Measurements from ENCODE around the gene SLC25A38. TPM values are rescaled to one million over a fixed set of nuclear protein-coding genes. Genes with fewer than 3 reads are reported as not detected.

SLC25A38 gene
- total RNA-seq, 2 experiments from 2014 or later, result 43.2 to 44.7 TPM

GRCh38 chr3:39406368-39407258 lies 23.4 kb downstream of the SLC25A38 start, which contains the start of gene RPSA:
Gene RPSA, plus strand, starts transcription at chr3:39406720. Its CDS starts 934 bp downstream, at chr3:39407654.
- Histone ChIP-seq H3K4me3 (ENCODE audit: low read length) (peak within 1 kb of the TSS; percentile 78), H3K9me3 (ENCODE audit: control insufficient read depth in 1 of 2, insufficient read depth in 1 of 2, low read length in 2 of 2) (no peaks in the 10 kb centered on the region), H3K27me3 (ENCODE audit: control insufficient read depth in 1 of 2, insufficient read depth in 2 of 2, low read length in 2 of 2) (no peaks in the 10 kb centered on the region), H3K27ac (ENCODE audit: low read depth in 1 of 2, low read length in 2 of 2) (peak within 1 kb of the TSS; percentile 76 to 88), H3K4me1 (ENCODE audit: insufficient read depth, low read length) (peaks cover 38% of the 10 kb centered on the region), H3K36me3 (ENCODE audit: insufficient read depth, low read length) (peaks cover 39% of the 10 kb centered on the region)
- Mint-ChIP-seq H3K36me3 (ENCODE audit: low read depth) (peaks cover 54% of the 10 kb centered on the region), H3K27me3 (no peaks in the 10 kb centered on the region), H3K4me1 (ENCODE audit: low read depth) (peaks cover 48% of the 10 kb centered on the region), H3K9me3 (no peaks in the 10 kb centered on the region), H3K27ac (peak within 1 kb of the TSS; percentile 88), H3K4me3 (peak within 1 kb of the TSS; percentile 86)
- DNase-seq, result peak; percentile 90 to 99 (median 94)
- ChIA-PET POLR2A (interaction anchor here (0.6 to 3.4 kb wide), 18 partner anchors 9 to 1793 kb away, joined by 3 to 34 read pairs (median 4); partner anchors contain the start of genes ACAA1, CTNNB1, DLEC1 and EIF1B), CTCF (interaction anchor here (0.6 to 3.0 kb wide), 11 partner anchors 11 to 885 kb away, joined by 3 to 15 read pairs (median 4); no protein-coding TSS in a partner anchor)
- peak; percentile 90 for ATAC-seq (ENCODE audit: poor library complexity)
- TF ChIP-seq CTCF (IDR thresholded peaks at IDR 0.05), result peak; percentile 27
- intact Hi-C loops (cut with DNase I, micrococcal nuclease), result loop anchor here (1.0 to 10.0 kb wide), 11 partner anchors 20 to 1798 kb away; partner anchors contain the start of genes ACAA1 (in 1 of the 2), EIF1B (in 1 of the 2), MYD88 (in 1 of the 2) and SLC25A38 (in 1 of the 2)

- Histone ChIP-seq H3K27me3 (ENCODE audit: control insufficient read depth in 1 of 2, insufficient read depth in 2 of 2, low read length in 2 of 2) (no peaks in the 10 kb centered on the region), H3K4me1 (ENCODE audit: insufficient read depth, low read length) (peaks cover 38% of the 10 kb centered on the region), H3K36me3 (ENCODE audit: insufficient read depth, low read length) (peaks cover 45% of the 10 kb centered on the region), H3K4me3 (ENCODE audit: low read length) (peak overlapping the region; percentile 78), H3K27ac (ENCODE audit: low read depth in 1 of 2, low read length in 2 of 2) (peak overlapping the region; percentile 76 to 88), H3K9me3 (ENCODE audit: control insufficient read depth in 1 of 2, insufficient read depth in 1 of 2, low read length in 2 of 2) (no peaks in the 10 kb centered on the region)
- intact Hi-C loops (cut with DNase I, micrococcal nuclease), result loop anchor here (2.0 to 10.0 kb wide), 8 partner anchors 40 to 1798 kb away; partner anchors contain the start of genes ACAA1 (in 1 of the 2), EIF1B (in 1 of the 2) and MYD88 (in 1 of the 2)
- Mint-ChIP-seq H3K4me3 (peak overlapping the region; percentile 86), H3K4me1 (ENCODE audit: low read depth) (peaks cover 48% of the 10 kb centered on the region), H3K9me3 (no peaks in the 10 kb centered on the region), H3K27ac (peak overlapping the region; percentile 88), H3K36me3 (ENCODE audit: low read depth) (peaks cover 58% of the 10 kb centered on the region), H3K27me3 (no peaks in the 10 kb centered on the region)
- DNase-seq (no peak), ATAC-seq (ENCODE audit: poor library complexity) (no peak)
- no peak for TF ChIP-seq CTCF (IDR thresholded peaks at IDR 0.05)
- ChIA-PET POLR2A (interaction anchor here (0.7 to 3.4 kb wide), 17 partner anchors 8 to 1792 kb away, joined by 3 to 34 read pairs (median 4); partner anchors contain the start of genes ACAA1, CTNNB1, DLEC1 and EIF1B), CTCF (interaction anchor here (1.3 to 3.0 kb wide), 7 partner anchors 10 to 886 kb away, joined by 3 to 15 read pairs (median 6); no protein-coding TSS in a partner anchor)
Observed at GRCh38 chr3:39407259-39407629, 24.1 kb downstream of the SLC25A38 start.

- Histone ChIP-seq H3K27ac (ENCODE audit: low read depth in 1 of 2, low read length in 2 of 2) (peak overlapping the region; percentile 76 to 88), H3K27me3 (ENCODE audit: control insufficient read depth in 1 of 2, insufficient read depth in 2 of 2, low read length in 2 of 2) (no peaks in the 10 kb centered on the region), H3K4me1 (ENCODE audit: insufficient read depth, low read length) (peaks cover 38% of the 10 kb centered on the region), H3K36me3 (ENCODE audit: insufficient read depth, low read length) (peaks cover 52% of the 10 kb centered on the region), H3K4me3 (ENCODE audit: low read length) (peak overlapping the region; percentile 78), H3K9me3 (ENCODE audit: control insufficient read depth in 1 of 2, insufficient read depth in 1 of 2, low read length in 2 of 2) (no peaks in the 10 kb centered on the region)
- H3K4me3 Mint-ChIP-seq, result peak overlapping the region; percentile 86
- ATAC-seq (ENCODE audit: poor library complexity) (no peak), DNase-seq (no peak)
- H3K27me3 Mint-ChIP-seq, result no peaks in the 10 kb centered on the region
- H3K27ac Mint-ChIP-seq, result peak overlapping the region; percentile 88
- POLR2A ChIA-PET, result interaction anchor here (0.8 to 3.4 kb wide), 5 partner anchors 16 to 1791 kb away, joined by 3 to 34 read pairs (median 4); partner anchors contain the start of genes CTNNB1 and OXSR1
- H3K9me3 Mint-ChIP-seq, result no peaks in the 10 kb centered on the region
- peaks cover 48% of the 10 kb centered on the region for H3K4me1 Mint-ChIP-seq (ENCODE audit: low read depth)
- CTCF ChIA-PET, result interaction anchor here (1.6 to 3.0 kb wide), 3 partner anchors 23 to 886 kb away, joined by 3 to 15 read pairs (median 12); no protein-coding TSS in a partner anchor
- TF ChIP-seq CTCF (IDR thresholded peaks at IDR 0.05), result no peak
- intact Hi-C loops (cut with DNase I, micrococcal nuclease), result loop anchor here (2.0 to 10.0 kb wide), 8 partner anchors 39 to 1797 kb away; partner anchors contain the start of genes ACAA1 (in 1 of the 2), EIF1B (in 1 of the 2) and MYD88 (in 1 of the 2)
- H3K36me3 Mint-ChIP-seq (ENCODE audit: low read depth), result peaks cover 65% of the 10 kb centered on the region
Observed at GRCh38 chr3:39407773-39408492, 24.8 kb downstream of the SLC25A38 start.

Data from CD4-positive, alpha-beta T cell (primary cell).